Mesodermal cell (in vitro differentiated cells): ENCODE measurements around the gene LACRT.

ENCODE experiments used
- H3K27ac ChIP-seq: 2 replicates; pipeline ENCODE4 v1.7.0; 2013; ENCODE audit warnings: mild to moderate bottlenecking, low read depth, low read length, moderate library complexity; ENCODE audit not compliant: severe bottlenecking
- H3K36me3 ChIP-seq: 2 replicates; pipeline ENCODE4 v1.7.1; 2013; ENCODE audit warnings: mild to moderate bottlenecking, low read length, moderate library complexity; ENCODE audit not compliant: control insufficient read depth, insufficient read depth
- H3K4me1 ChIP-seq: one replicate; pipeline ENCODE4 v1.7.1; 2013; ENCODE audit warnings: mild to moderate bottlenecking, low read length; ENCODE audit not compliant: insufficient read depth, control insufficient read depth, poor library complexity, severe bottlenecking
- H3K4me3 ChIP-seq: 2 replicates; pipeline ENCODE4 v1.7.0; 2013; ENCODE audit warnings: low read length, control low read depth, mild to moderate bottlenecking; ENCODE audit not compliant: insufficient read depth, poor library complexity, severe bottlenecking; ENCODE audit errors: extremely low read depth
- H3K9me3 ChIP-seq: 2 replicates; pipeline ENCODE4 v1.7.1; 2013; ENCODE audit warnings: mild to moderate bottlenecking, low read length, moderate library complexity; ENCODE audit not compliant: control insufficient read depth
- WGBS, 2 experiments: methylation state at CpG; one replicate each; pipeline ENCODE4 v1.1.5; 2013; ENCODE audit warnings: missing lambda C conversion rate in 2 of 2; ENCODE audit not compliant: insufficient coverage in 2 of 2; 5-methylcytosine and 5-hydroxymethylcytosine counted together

Gene LACRT

DNA sequence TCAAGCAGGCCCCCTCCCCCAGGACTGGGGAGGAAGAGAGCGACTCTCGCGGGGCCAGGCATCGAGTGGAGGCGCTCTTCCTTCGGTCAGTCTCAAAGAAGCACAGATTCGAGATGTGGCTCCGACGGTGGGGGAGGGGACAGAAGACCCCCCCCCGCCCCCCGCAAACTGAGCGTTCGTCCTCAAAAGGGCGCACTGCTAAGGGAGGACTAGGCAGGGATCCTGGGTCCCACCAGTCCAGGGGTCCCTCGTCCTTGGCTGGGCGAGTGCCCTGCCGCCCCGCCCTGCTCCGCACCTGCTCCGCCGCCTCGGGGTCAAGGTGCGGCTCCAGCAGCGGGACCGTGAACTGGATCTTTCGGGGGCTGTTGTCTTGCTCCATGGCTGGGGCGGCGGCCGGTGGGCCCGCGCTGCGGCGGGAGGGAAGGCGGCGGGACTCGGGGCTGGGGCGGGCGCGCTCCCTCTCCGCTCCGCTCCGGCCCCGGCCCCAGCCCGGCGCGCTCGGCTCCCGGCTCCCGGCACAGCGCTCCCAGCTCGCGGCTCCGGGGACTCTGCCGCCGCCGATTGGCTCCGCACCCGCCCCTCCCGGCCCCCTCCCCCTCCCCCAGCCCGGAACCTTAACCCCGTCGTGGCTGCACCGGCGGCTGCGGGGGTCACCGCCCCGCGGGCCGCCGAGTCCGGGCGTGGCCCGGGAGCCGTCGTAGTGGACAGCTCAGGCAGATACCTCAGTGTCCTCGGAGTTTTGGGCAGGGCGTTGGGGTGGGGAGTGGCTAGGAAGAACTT lies 46.4 kb downstream of the LACRT start, which contains the start of gene PPP1R1A:
Gene PPP1R1A (minus strand): TSS at position 550 of the 780 bp plus-strand sequence. CDS start 171 bp downstream, at position 379.
- Histone ChIP-seq H3K27ac (no peak within 1 kb of the TSS), H3K9me3 (no peaks in the 10 kb centered on the region), H3K4me3 (peak within 1 kb of the TSS; percentile 39), H3K36me3 (no peaks in the 10 kb centered on the region), H3K4me1 (peaks cover 24% of the 10 kb centered on the region)
- 0 to 1% methylated on average over 20 to 31 of the region's 77 CpGs for WGBS, 2 experiments

DNA sequence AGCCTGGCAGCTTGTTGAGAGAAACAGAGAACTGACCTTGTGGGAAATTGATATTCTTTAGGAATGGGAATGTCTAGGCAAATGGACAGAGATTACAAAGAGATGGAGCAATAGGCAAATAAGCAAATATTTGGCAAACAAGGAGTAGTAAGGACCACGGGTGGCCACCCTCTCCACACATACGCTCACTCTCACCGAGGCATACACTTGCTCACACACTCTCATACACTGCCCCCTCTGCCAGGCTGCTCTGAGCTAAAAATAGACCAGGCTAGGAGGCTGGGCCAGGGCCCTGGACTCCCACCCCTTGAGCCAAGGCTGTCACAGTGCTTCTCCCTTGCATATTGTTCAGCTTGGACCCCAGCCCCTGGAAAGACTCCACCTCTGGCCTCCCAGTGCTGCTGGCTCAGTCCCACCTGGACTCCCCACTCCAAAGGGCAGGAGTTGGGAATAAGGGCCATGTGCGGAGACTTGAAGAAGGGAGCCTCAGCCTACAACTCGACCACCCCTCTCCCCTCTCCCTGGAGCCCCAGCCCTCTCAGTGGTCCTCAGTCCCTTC lies 47.3 kb downstream of the LACRT start:
- Histone ChIP-seq H3K36me3 (no peaks in the 10 kb centered on the region), H3K4me1 (peaks cover 16% of the 10 kb centered on the region), H3K4me3 (no peak overlapping the region), H3K27ac (no peak overlapping the region), H3K9me3 (no peaks in the 10 kb centered on the region)
- 46 to 55% methylated on average over 3 to 5 of the region's 5 CpGs for WGBS, 2 experiments

DNA sequence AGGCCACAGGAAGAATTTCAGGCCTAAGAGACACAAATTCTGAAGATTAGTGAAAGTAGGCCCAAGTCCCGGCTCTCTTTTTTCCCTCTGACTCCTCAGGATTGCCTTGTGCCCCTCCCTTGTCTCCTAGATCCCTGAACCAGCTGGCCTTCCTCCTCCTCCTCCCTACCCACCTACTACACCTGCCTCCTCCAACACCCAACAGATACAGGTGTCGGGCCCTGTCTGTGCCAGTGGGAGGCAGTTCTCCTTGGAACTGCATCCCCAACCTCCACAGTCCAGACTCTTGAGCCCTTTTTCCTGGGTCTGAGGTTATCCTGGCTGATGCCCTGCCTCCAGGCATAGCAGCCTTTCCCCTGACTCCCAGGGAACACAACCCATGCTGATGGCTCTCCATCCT lies 48.1 kb downstream of the LACRT start:
- Histone ChIP-seq H3K36me3 (no peaks in the 10 kb centered on the region), H3K4me1 (peaks cover 16% of the 10 kb centered on the region), H3K27ac (no peak overlapping the region), H3K9me3 (no peaks in the 10 kb centered on the region), H3K4me3 (no peak overlapping the region)
- WGBS, 2 experiments, result 90% methylated on average over 2 of the region's 2 CpGs; no CpG with 5 or more reads in 1 of the 2 experiments

DNA sequence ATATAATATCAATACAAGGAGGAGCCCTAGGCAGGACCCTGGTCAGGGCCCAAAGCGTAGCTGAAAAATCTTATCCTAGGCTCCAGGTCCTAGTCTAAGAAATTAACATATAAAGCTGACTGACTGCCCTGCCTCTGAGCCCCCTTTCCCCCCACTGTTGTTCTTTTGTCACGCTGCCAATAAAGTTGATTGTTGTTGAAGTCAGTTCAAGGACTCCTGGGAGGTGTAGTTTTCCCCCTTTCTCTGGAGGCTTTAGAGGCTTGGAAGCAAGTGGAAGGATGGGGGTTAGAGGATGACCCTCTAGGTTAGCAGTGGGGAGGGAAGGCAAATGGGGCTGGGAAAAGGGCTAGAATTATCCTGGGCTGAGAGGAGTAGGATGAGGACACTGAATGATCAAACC lies 49.5 kb downstream of the LACRT start:
- peaks cover 16% of the 10 kb centered on the region for H3K4me1 ChIP-seq
- H3K36me3 ChIP-seq, result no peaks in the 10 kb centered on the region
- WGBS, 2 experiments, result 80% methylated on average over 1 of the region's 2 CpGs; no CpG with 5 or more reads in 1 of the 2 experiments
- no peak overlapping the region for H3K27ac ChIP-seq
- H3K9me3 ChIP-seq, result no peaks in the 10 kb centered on the region
- H3K4me3 ChIP-seq, result no peak overlapping the region

DNA sequence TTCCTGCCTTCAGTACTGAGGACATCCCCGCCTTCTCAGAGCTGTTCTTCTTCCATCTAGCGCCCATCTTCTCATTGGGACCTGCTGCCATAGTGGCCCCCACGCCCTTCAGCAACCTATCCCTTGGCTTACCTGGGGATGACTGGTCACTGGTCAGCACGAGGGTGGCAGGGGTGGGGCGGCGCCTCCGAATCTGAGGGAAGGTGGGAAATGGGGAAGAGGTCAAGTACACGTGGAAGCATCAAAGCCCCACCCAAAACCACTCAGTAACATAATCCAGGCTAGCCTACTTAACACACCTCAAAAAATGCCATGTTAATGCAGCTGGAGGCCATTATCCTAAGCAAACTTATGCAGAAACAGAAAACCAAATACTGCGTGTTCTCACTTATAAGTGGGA lies 50.6 kb downstream of the LACRT start:
- Histone ChIP-seq H3K4me1 (peaks cover 16% of the 10 kb centered on the region), H3K27ac (no peak overlapping the region), H3K9me3 (no peaks in the 10 kb centered on the region), H3K36me3 (no peaks in the 10 kb centered on the region), H3K4me3 (no peak overlapping the region)
- 85 to 86% methylated on average over 3 to 6 of the region's 9 CpGs for WGBS, 2 experiments

DNA sequence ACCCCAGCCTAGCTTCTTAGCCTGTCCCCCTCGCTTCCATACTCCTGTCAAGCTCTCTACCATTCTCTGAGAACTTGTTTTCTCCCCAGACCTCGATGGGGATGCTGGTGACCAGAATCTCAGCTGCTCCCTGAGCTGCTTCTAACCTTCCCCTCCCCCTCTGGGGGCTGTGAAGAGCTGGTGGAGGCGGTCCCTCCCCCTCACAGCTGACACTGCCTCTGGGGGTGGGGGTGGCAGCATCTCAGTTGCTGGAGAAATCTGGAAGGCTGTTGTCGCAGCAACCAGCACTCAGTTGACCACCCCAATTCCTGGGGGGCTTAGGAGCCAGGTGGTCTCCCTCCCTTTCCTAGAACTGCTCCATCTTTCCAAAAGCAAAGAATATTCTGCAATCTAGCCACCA lies 51.0 kb downstream of the LACRT start:
- WGBS, 2 experiments, result 88 to 100% methylated on average over 1 of the region's 4 CpGs
- Histone ChIP-seq H3K9me3 (no peaks in the 10 kb centered on the region), H3K4me3 (no peak overlapping the region), H3K27ac (no peak overlapping the region), H3K4me1 (peaks cover 16% of the 10 kb centered on the region), H3K36me3 (no peaks in the 10 kb centered on the region)

DNA sequence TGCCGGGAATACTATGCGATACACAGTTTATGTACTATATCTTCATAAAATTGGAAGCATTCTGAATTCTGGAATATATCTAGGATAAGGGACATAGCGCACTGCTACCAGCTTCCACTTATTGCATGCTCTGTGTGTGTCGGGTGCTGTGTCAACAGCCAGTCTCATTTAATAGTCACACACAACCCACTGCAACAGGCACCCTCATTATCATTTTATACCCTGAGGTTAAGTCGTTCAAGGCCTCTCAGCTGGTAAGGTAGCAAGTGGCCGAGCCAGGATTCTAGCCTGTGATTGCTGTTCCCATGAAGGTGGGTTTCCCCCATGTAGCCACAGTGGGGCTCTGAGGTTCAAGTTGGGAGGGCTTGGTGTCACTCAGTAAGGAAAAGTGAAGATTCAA lies 53.3 kb downstream of the LACRT start:
- H3K27ac ChIP-seq, result no peak overlapping the region
- WGBS, 2 experiments, result 81 to 85% methylated on average over 4 of the region's 6 CpGs
- no peaks in the 10 kb centered on the region for H3K36me3 ChIP-seq
- H3K4me3 ChIP-seq, result no peak overlapping the region
- peaks cover 6% of the 10 kb centered on the region for H3K4me1 ChIP-seq
- no peaks in the 10 kb centered on the region for H3K9me3 ChIP-seq
